GM18907 (cell line): ENCODE data around the gene PACRG.

Experiments used
- ATAC-seq: cut with Tn5 transposase; IDR thresholded peaks from one replicate; pipeline ENCODE4 v1.9.1; 2021; ENCODE audit warnings: mild to moderate bottlenecking, moderate library complexity; ENCODE audit not compliant: unreplicated experiment

Gene PACRG

DNA sequence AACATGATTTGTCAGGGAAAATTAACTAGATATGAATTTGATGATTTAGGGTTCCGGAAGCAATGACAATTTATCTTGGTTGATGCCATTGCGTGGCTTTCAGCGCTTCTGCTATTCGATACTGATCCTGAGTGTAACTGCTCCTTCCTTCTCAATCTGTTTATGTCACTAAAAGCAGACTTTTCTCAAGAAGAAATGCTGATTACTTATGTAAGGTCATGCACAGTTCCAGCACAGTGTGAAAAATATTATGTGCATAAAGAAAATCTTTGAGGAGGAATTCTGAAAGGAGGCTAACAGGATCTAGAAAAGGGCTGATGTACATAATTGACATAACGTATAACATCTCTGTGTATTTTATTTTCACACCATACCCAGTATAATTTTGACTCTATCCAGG, 336.6 kb downstream of the PACRG start:
- no peak for ATAC-seq

DNA sequence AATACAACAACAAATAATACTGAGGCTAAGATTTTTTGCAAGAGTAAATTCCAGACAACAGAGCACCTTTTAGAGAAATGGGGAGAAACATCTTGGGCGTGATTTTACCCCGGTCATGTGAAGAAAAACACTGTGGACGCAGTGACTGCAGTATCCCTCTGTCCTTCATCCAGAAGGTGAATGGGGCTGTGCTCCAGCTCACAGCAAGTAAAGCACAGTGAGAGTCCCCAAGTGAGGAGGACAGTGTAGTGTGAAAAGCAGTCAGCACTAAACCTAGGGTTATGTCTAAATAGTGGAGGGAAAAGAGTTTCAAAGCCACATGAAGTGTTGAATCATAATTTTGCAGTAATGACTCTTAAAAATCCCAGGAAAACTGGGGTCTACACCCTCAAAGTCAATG, 338.4 kb downstream of the PACRG start:
- no peak for ATAC-seq

DNA sequence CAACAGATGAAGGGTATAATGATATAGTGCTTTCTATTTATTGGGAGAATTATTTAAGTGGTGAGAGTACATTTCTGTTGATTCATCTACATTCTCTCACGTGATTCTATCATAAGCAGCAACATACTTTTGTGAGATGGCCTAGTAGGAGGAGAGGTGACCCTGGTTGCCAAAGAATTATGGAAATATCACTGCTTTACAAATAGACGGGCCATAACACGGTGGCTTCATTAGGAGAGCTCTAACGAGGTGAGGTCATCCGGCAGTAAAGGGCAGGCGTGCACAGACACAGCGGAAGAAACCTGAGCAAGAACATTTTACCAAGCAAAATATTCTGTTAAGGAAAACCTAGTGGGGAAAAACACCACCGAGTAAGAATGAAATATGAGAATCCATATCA, 349.4 kb downstream of the PACRG start:
- no peak for ATAC-seq

DNA sequence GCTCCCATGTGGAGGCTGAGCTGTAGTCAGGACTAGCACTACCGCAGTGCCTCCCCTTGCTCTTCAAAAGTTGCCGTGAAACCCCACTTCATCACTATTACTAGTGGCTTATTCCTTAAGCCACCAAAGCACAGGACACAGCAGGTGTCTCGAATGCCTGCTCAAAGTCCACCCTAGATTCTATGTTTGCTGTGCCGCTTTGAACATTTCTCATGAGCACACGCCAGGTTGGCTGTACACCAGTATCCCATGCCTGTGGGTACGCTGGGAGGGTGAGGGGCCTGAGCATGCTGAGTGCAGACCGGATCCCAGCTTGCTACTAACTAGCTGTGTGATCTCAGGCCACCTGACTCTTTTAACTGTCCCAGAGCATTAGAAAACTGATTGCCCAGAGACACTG, 350.9 kb downstream of the PACRG start:
- no peak for ATAC-seq

DNA sequence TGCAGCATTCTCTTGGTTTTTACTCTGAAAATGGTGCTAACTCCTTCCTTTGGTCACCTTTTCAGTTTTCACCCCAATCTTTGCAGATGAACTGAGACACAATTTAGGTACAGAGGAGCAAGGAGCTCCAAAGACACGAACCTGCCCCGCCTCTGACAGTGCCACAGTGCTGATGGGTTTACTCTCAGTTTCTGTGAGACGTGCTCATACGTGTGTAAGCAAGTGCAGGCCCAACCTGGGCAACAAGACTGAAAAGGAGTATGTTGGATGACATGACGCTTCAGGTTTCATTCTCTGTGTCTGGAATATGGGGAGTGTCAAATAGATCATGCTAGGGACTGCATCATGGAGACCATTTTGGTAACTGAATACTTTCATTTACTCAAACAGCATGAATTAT, 352.5 kb downstream of the PACRG start:
- no peak for ATAC-seq

DNA sequence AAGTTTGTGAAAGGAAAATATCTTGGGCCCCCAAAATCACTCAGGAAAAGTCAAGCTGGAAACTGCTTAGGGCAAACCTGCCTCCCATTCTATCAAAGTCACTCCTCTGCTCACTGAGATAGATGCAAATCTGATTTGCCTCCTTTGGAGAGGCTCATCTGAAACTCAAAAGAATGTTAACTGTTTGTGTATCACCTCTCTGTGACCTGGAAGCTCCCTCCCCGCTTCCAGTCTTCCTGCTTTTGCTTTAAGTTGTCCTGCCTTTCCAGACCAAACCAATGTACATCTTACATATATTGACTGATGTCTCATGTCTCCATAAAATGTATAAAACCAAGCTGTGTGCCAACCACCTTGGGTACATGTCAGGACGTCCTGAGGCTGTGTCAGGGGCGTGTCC, 355.4 kb downstream of the PACRG start:
- no peak for ATAC-seq

DNA sequence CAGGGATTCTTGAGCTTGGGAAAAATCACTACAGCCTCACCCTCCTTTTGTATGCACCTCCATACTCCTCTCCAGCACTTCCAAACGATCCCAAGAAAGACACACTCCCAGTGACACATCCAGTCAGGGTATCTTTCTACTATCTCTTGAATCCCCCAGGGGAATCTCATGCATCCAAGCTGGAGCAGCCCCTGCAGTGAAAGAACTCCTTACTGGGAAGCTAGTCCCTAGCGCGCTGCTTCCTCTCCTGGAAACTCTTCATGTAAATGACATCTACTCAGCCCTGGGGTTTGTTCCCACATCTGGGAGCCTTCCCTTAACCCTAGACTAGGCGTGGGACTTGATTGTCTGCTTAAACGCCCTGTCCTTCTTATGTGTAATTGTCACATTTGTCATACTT, 357.7 kb downstream of the PACRG start:
- ATAC-seq: no peak

DNA sequence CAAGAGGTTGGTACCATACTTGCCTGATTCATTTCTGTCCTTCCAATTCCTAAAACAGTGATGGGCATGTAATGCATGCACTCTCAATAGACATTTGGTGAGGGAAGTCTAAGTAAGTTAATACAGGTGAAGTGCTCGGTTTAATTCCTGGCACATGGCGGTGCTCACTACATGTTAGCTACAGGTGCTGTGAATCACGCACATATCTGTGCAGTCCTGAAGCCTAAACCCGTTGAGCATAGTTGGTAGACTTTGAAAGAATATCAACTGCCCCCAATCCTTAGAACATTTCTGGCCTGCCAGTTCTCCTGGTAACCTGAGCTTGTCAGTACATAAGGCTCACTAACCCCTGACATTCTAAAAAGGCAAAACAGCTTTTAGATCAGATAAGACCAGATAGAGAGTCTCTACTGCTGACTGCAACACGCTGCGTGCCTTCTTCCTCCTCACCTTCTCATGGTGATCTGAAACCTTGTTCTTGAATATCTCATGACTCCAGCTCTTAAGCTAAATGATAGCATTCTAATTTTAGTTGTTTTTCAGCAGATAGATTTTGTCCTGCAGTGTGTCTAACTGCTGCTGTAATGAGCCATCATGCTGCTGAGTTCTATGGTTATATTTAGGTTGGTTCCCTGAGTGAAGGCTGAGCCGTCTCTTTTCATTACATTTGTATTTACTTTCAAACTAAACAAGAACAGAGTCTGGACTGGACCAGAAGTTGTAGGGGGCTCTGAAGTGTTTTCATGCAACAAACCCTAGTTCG, 358.3 kb downstream of the PACRG start:
- no peak for ATAC-seq

DNA sequence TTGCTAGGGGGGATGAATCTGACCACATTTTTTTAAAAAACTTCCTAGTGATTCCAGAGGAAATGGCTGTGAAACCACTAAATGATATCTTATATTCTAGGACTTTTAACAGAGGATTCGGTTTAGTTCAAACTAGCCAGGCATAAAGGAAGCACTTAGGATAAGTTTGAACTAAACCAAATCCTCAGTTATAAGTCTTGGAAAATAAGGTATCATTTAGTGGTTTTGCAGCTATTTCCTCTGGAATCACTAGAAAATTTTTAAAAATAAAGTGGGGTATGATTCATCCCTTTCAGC, 358.8 kb downstream of the PACRG start:
- no peak for ATAC-seq

DNA sequence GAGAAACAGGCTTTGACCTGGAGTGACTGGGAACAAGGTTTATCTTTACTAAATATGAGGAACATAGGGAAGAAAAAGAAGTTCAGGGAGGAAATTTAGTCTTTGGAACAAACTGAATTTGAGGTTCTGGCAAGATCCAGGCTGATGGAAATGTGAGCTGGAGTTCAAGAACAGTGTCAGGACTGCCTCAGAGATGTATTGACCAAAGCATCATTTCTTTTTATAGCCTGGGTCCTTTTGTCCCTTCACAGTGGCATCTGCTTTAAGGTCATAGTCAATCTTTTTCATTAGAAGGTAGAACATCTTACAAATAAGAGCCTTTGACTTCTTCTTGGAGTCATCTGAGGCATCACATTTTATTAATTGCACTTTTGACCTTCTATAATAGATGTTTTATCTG, 360.2 kb downstream of the PACRG start:
- ATAC-seq: no peak

DNA sequence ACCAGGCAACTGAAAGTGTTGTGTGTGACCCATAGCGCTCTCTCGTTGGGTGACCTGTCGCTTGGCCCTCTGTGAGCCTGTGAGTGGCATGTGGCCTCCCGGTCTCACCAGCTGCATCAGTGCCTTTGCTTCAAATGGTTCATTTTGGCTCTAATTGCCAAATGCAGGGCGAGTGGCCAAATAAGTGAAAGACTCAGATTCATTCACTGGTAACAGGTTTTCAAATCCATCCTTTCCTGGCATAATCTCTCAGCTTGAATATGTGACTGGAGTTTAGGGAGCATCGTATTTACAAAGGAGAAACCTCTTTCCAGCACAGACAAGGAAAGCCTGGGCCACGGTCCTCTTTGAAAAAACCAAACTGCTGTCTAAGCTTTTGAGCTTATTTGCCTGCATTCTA, 365.1 kb downstream of the PACRG start:
- ATAC-seq: no peak

DNA sequence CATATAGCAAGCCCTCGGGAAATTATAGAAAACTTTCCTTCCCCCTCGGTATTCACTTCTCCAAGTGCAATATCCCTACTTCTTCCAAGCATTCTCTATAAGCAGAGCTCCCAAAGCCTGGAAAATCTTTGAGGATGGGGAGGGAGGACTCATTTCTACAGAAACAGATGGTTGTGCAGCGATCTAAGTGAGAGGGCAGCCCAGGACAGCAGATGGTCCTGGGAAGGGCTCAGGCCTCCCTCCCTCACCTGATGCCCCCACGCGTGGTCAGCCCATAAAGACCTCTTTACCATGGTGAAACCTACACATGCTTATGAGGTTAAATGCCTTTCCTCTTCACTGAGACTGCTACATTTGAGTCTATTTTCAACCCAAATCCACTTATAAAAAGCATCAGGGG, 367.1 kb downstream of the PACRG start:
- ATAC-seq: no peak

DNA sequence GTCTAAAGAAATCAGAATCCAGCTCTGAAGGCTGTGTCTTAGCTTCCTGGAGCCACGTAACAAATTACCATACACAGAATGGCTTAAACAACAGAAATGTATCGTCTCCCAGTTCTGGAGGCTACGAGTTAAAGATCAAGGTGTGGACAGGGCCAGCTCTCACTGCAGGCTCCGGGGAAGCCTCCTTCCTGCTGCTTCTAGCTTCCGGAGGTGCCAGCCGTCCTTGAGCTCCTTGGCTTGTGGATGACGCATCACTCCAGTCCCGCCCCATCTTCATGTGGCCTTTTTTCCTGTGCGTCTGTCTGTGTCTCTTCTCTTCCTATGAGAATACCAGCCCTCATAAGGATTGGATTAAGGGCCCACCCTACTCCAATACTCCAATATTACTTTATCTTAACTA, 367.6 kb downstream of the PACRG start:
- no peak for ATAC-seq

DNA sequence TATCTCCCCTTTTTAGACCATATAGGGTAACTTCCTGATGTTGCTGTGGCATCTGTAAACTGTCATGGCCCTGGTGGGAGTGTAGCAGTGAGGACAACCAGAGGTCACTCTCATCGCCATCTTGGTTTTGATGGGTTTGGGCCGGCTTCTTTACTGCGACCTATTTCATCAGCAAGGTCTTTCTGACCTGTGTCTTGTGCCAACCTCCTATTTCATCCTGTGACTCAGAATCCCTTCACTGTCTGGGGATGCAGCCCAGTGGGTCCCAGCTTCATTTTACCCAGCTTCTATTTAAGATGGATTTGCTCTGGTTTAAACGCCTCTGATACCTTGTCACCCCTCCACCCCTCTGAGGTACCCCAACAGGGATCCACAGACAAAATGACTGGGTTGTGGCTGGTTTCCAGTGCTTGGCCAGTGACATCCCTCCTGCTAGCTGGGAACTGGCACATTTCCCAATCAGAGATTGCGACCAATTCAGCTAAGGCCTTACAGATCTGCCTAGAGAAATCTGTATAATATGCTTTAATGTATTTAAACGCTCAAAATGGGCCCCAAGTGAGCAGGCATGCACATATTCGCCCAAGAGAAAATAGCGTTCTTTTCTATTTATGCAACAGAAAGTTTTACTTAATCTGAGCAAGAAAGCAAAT, 371.2 kb downstream of the PACRG start:
- no peak for ATAC-seq

DNA sequence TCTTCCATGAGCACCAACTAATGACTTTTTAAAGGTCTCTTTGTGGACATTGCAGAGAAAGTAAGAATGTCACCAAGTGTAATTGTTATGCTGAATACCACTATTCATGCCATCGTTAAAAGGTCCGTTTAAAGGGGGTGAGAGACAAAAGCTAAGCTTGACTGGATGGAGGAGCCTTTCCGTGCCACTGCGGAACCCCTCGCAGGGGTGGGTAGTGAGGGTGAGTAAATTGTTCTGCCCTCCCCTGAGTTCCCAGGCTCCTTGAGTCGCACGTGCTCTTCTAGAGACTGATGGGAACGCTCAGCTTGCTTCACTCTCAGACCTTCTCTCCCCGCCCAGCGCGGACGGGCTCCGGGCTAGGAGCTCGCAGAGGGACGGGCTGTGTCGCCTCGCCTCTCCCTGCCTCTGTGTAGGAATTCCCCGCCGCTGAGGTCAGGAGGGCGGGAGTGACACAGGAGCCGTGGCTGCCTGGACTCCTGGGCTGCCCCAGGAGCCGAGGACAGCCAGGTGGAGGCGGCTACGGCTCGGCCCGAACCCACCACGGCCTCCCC, 371.9 kb downstream of the PACRG start:
- no peak for ATAC-seq

DNA sequence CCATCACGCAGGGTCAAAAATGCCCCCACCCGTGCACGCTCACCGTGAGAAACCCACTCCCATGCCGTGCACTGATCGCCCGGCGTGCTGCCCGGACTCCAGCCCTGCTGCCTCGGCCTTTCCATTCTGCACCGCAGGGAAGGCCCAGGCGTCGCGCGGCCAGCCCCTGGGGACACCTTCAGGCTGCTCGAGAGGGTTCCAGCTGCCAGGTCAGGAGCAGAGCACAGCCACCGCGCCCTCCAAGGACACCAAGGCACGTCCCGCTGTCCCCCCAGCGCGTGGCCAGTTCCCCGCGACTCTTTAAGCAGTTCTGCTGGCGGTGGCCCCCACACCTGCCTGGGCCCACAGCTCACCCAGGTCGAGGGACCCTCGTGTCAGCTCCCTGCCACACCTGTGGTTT, 372.5 kb downstream of the PACRG start:
- no peak for ATAC-seq

DNA sequence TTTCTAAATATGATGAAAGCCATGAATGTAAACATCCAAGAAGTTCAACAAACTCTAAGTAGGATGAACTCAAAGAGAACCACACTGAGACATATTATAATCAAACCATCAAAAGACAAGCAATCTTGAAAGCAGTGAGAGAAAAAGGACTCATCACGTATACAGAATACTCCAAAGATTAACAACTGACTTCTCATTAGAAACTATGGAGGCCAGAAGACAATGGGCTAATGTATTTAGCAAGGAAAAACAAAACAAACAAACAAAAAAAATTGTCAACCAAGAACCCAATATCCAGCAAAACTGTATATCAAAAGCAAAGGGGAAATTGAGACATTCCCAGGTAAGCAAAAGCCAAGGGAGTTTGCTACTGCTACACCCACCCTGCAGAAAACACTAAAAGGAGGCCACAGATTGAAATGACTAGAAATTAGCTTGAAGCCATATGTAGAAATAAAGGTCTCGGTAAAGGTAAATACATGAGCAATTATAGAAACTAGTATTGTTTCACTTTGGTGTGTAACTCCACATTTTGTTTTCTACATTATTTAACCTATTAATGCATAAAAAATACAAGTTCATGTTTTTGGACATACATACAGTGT, 385.7 kb downstream of the PACRG start:
- ATAC-seq: no peak

DNA sequence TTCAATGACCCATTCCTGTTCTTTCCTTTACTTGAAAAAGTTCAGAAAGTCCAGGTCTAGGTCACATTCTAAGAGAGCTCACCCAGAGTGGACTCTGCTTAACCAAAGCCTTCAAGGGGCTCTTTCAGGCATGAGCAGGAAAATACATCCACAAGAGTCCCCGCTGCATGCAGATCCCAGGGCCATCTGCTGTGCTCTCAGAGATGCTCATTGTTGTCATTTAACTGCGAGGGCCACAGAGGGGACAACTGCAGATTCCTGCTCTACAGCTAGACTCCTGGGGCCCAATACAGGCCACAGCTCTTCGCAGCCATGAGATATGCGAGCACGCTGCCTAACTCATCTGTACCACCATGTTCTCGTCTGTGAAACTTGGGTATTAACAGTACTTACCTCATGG, 391.2 kb downstream of the PACRG start:
- no peak for ATAC-seq

DNA sequence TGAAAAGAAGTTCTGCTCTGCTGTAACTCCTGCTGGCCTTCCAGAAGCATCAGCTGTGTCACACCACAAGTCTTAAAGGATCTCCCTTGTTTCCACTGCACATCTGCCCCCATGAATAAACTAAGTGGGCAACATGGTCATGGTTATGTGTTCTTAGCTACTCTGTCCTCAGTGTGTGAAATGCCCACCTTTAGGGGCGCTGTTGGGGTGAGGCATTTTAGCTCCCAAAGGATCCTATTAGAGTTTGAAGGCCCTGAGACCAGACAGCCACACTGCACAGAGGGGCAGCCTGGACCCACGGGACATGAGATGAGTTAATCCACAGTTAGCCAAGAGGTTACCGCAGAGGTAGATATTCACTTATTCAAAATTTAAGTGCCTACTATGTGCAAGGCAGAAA, 392.4 kb downstream of the PACRG start:
- ATAC-seq: no peak

DNA sequence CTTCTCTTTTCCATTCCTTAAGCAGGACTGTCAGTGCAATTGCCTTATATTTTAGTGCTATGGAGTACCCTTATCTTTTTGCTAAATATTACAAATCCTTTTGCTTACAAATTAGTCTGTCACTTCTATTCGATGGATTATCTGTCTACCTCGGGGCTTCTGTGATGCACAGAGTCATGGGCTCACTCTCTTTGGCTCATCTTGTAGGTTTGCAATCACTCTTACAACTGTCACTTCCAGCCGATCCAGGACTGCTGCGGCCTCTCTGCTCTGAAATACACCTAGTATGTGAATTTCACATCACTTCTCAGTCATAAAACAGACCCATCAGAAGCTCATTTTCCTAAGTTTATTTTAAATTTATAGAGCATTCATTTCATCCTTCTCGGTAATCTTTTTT, 393.5 kb downstream of the PACRG start:
- ATAC-seq: no peak

DNA sequence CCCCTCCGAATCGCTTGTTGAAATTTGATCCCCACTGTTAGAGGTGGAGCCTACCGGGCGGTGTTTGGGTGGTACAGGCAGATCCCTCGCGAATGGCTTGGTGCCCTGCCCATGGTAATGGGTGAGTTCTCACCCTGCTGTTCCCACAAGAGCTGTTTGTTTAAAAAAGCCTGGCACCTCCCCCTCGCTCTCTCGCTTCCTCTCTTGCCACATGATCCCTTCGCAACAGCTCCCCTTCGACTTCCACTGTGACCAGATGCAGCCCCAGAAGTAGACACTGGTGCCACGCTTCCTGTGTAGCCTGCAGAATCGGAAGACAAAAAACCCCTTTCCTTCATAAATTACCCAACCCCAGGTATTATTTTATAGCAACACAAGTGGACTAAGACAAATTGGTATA, 394.6 kb downstream of the PACRG start:
- ATAC-seq: no peak

DNA sequence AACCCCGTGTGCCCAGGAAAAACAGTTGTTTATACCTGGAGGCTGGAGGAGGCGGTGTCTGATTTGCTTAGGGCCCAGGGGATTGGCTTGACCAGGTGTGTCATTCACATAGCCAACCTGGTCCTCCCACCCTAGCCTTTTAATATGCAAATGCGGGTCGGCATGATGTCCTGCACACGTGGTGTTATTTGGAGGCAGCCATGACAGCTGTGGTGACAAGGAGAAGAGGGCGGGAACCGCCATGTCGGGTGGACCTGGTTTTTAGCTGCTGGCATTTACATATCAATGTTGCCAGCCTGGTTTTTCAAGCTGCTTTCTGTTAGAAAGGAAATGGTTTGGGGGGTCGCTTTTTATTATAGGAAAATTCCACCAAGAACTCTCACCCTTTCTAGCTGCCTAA, 395.3 kb downstream of the PACRG start:
- no peak for ATAC-seq
